Measurements from ENCODE around the gene DNAJC3. TPM values are rescaled to one million over a fixed set of nuclear protein-coding genes. Genes with fewer than 3 reads are reported as not detected.
"Not testable (repeated sequence)": the region's sequence is repeated elsewhere in the genome, so short reads cannot be mapped to it uniquely, and the experiment has no call there.

Gene DNAJC3
- total RNA-seq, 1 donor from 2014 or later = 27.9 TPM

- H3K4me3 Mint-ChIP-seq = no peak overlapping the region
- DNase-seq (ENCODE audit: low spot score) = no peak
- no peak overlapping the region for H3K27ac Mint-ChIP-seq
- H3K27me3 Mint-ChIP-seq (ENCODE audit: insufficient read depth) = no peaks in the 10 kb centered on the region
- H3K4me1 Mint-ChIP-seq (ENCODE audit: low read depth) = peaks cover 22% of the 10 kb centered on the region
- intact Hi-C loops (cut with micrococcal nuclease) = no loop called here
- H3K36me3 Mint-ChIP-seq (ENCODE audit: low read depth) = peaks cover 34% of the 10 kb centered on the region
- peaks cover 14% of the 10 kb centered on the region for H3K9me3 Mint-ChIP-seq
Measured at GRCh38 chr13:95708811-95709500, 32.0 kb downstream of the DNAJC3 start.

GRCh38 chr13:95710313-95710712, 33.4 kb downstream of the DNAJC3 start:
- no peaks in the 10 kb centered on the region for H3K27me3 Mint-ChIP-seq (ENCODE audit: insufficient read depth)
- H3K4me3 Mint-ChIP-seq = no peak overlapping the region
- intact Hi-C loops (cut with micrococcal nuclease) = no loop called here

GRCh38 chr13:95712846-95713245, 35.9 kb downstream of the DNAJC3 start:
- H3K27ac Mint-ChIP-seq; intact Hi-C loops (cut with micrococcal nuclease); H3K4me3 Mint-ChIP-seq; H3K4me1 Mint-ChIP-seq (ENCODE audit: low read depth); DNase-seq (ENCODE audit: low spot score); H3K27me3 Mint-ChIP-seq (ENCODE audit: insufficient read depth): not testable (repeated sequence)
- H3K36me3 Mint-ChIP-seq (ENCODE audit: low read depth) = peaks cover 42% of the 10 kb centered on the region
- peaks cover 14% of the 10 kb centered on the region for H3K9me3 Mint-ChIP-seq

More at GRCh38 chr13:95710313-95710712, 33.4 kb downstream of the DNAJC3 start:
- peaks cover 14% of the 10 kb centered on the region for H3K9me3 Mint-ChIP-seq
- H3K4me1 Mint-ChIP-seq (ENCODE audit: low read depth) = peaks cover 17% of the 10 kb centered on the region
- peaks cover 33% of the 10 kb centered on the region for H3K36me3 Mint-ChIP-seq (ENCODE audit: low read depth)
- DNase-seq (ENCODE audit: low spot score) = no peak
- H3K27ac Mint-ChIP-seq = no peak overlapping the region

- H3K36me3 Mint-ChIP-seq (ENCODE audit: low read depth) = peaks cover 42% of the 10 kb centered on the region
- no peaks in the 10 kb centered on the region for H3K27me3 Mint-ChIP-seq (ENCODE audit: insufficient read depth)
- no peak overlapping the region for H3K27ac Mint-ChIP-seq
- H3K4me1 Mint-ChIP-seq (ENCODE audit: low read depth) = peaks cover 3% of the 10 kb centered on the region
- DNase-seq (ENCODE audit: low spot score) = no peak
- H3K9me3 Mint-ChIP-seq = peaks cover 14% of the 10 kb centered on the region
- intact Hi-C loops (cut with micrococcal nuclease) = no loop called here
- no peak overlapping the region for H3K4me3 Mint-ChIP-seq
Measured at GRCh38 chr13:95713651-95714050, 36.7 kb downstream of the DNAJC3 start.

- Mint-ChIP-seq H3K36me3 (ENCODE audit: low read depth) (peaks cover 40% of the 10 kb centered on the region), H3K4me1 (ENCODE audit: low read depth) (peaks cover 3% of the 10 kb centered on the region), H3K9me3 (peaks cover 14% of the 10 kb centered on the region), H3K27me3 (ENCODE audit: insufficient read depth) (no peaks in the 10 kb centered on the region), H3K27ac (no peak overlapping the region), H3K4me3 (no peak overlapping the region)
- no peak for DNase-seq (ENCODE audit: low spot score)
- intact Hi-C loops (cut with micrococcal nuclease) = no loop called here
Measured at GRCh38 chr13:95714142-95714832, 37.3 kb downstream of the DNAJC3 start.

- peaks cover 34% of the 10 kb centered on the region for H3K36me3 Mint-ChIP-seq (ENCODE audit: low read depth)
- H3K9me3 Mint-ChIP-seq = peaks cover 14% of the 10 kb centered on the region
- intact Hi-C loops (cut with micrococcal nuclease) = no loop called here
Measured at GRCh38 chr13:95716231-95716630, 39.3 kb downstream of the DNAJC3 start.

GRCh38 chr13:95722241-95722640, 45.3 kb downstream of the DNAJC3 start:
- H3K4me3 Mint-ChIP-seq = no peak overlapping the region
- H3K27ac Mint-ChIP-seq = no peak overlapping the region
- no peaks in the 10 kb centered on the region for H3K9me3 Mint-ChIP-seq
- no peaks in the 10 kb centered on the region for H3K27me3 Mint-ChIP-seq (ENCODE audit: insufficient read depth)
- intact Hi-C loops (cut with micrococcal nuclease) = no loop called here
- H3K36me3 Mint-ChIP-seq (ENCODE audit: low read depth) = peaks cover 26% of the 10 kb centered on the region
- no peak for DNase-seq (ENCODE audit: low spot score)
- H3K4me1 Mint-ChIP-seq (ENCODE audit: low read depth) = peaks cover 7% of the 10 kb centered on the region

More at GRCh38 chr13:95716231-95716630, 39.3 kb downstream of the DNAJC3 start:
- Mint-ChIP-seq H3K27ac (no peak overlapping the region), H3K27me3 (ENCODE audit: insufficient read depth) (no peaks in the 10 kb centered on the region), H3K4me3 (no peak overlapping the region), H3K4me1 (ENCODE audit: low read depth) (peaks cover 3% of the 10 kb centered on the region)
- DNase-seq (ENCODE audit: low spot score) = no peak

- intact Hi-C loops (cut with micrococcal nuclease) = no loop called here
- H3K36me3 Mint-ChIP-seq (ENCODE audit: low read depth) = peaks cover 24% of the 10 kb centered on the region
- H3K27ac Mint-ChIP-seq = no peak overlapping the region
- no peak overlapping the region for H3K4me3 Mint-ChIP-seq
- H3K4me1 Mint-ChIP-seq (ENCODE audit: low read depth) = peaks cover 7% of the 10 kb centered on the region
- no peak for DNase-seq (ENCODE audit: low spot score)
- no peaks in the 10 kb centered on the region for H3K27me3 Mint-ChIP-seq (ENCODE audit: insufficient read depth)
- no peaks in the 10 kb centered on the region for H3K9me3 Mint-ChIP-seq
Measured at GRCh38 chr13:95723438-95723837, 46.5 kb downstream of the DNAJC3 start.

GRCh38 chr13:95724252-95724651, 47.3 kb downstream of the DNAJC3 start:
- Mint-ChIP-seq H3K9me3 (peaks cover under 1% of the 10 kb centered on the region), H3K4me1 (ENCODE audit: low read depth) (peaks cover 7% of the 10 kb centered on the region), H3K4me3 (no peak overlapping the region), H3K36me3 (ENCODE audit: low read depth) (peaks cover 23% of the 10 kb centered on the region), H3K27me3 (ENCODE audit: insufficient read depth) (no peaks in the 10 kb centered on the region), H3K27ac (no peak overlapping the region)
- intact Hi-C loops (cut with micrococcal nuclease) = no loop called here
- DNase-seq (ENCODE audit: low spot score) = no peak

- Mint-ChIP-seq H3K36me3 (ENCODE audit: low read depth) (peaks cover 38% of the 10 kb centered on the region), H3K27ac (no peak overlapping the region), H3K4me3 (no peak overlapping the region), H3K9me3 (peaks cover 14% of the 10 kb centered on the region), H3K27me3 (ENCODE audit: insufficient read depth) (no peaks in the 10 kb centered on the region), H3K4me1 (ENCODE audit: low read depth) (peaks cover 12% of the 10 kb centered on the region)
- intact Hi-C loops (cut with micrococcal nuclease) = no loop called here
- no peak for DNase-seq (ENCODE audit: low spot score)
Measured at GRCh38 chr13:95726876-95727275, 49.9 kb downstream of the DNAJC3 start.

GRCh38 chr13:95728957-95729356, 52.0 kb downstream of the DNAJC3 start:
- H3K27ac Mint-ChIP-seq = no peak overlapping the region
- no peaks in the 10 kb centered on the region for H3K27me3 Mint-ChIP-seq (ENCODE audit: insufficient read depth)
- H3K36me3 Mint-ChIP-seq (ENCODE audit: low read depth) = peaks cover 44% of the 10 kb centered on the region
- no peak overlapping the region for H3K4me3 Mint-ChIP-seq
- peaks cover 34% of the 10 kb centered on the region for H3K9me3 Mint-ChIP-seq
- intact Hi-C loops (cut with micrococcal nuclease) = no loop called here
- DNase-seq (ENCODE audit: low spot score) = no peak
- peaks cover 5% of the 10 kb centered on the region for H3K4me1 Mint-ChIP-seq (ENCODE audit: low read depth)

GRCh38 chr13:95734124-95734523, 57.2 kb downstream of the DNAJC3 start:
- Mint-ChIP-seq H3K9me3 (peaks cover 41% of the 10 kb centered on the region), H3K27ac (no peak overlapping the region), H3K4me3 (no peak overlapping the region), H3K36me3 (ENCODE audit: low read depth) (peaks cover 30% of the 10 kb centered on the region), H3K27me3 (ENCODE audit: insufficient read depth) (no peaks in the 10 kb centered on the region), H3K4me1 (ENCODE audit: low read depth) (peaks cover 5% of the 10 kb centered on the region)
- no peak for DNase-seq (ENCODE audit: low spot score)
- intact Hi-C loops (cut with micrococcal nuclease) = no loop called here
